OCI-LY1 (cell line): ENCODE results near the gene AMOTL1.
"Not testable (repeated sequence)": the region's sequence is repeated elsewhere in the genome, so short reads cannot be mapped to it uniquely, and the experiment has no call there.

Experiments used
- H2AFZ ChIP-seq: fragments of 200-600 bp; sonication (generic), shearing (Covaris generic); 2 replicates; pipeline ENCODE4 v1.6.0; 2014; ENCODE audit warnings: antibody characterized with exemption, mild to moderate bottlenecking, low read length
- H3F3A ChIP-seq: fragments of 200-600 bp; sonication (generic), shearing (Covaris generic); 2 replicates; pipeline ENCODE4 v1.6.0; 2014; ENCODE audit warnings: mild to moderate bottlenecking, antibody characterized with exemption, low read length, moderate library complexity; ENCODE audit not compliant: insufficient read depth
- H3K27ac ChIP-seq: fragments of 200-600 bp; sonication (generic); 2 replicates; pipeline ENCODE4 v1.5.1; 2014; ENCODE audit warnings: low read length, mixed run types, mild to moderate bottlenecking, low read depth; ENCODE audit not compliant: poor library complexity, severe bottlenecking
- H3K27me3 ChIP-seq: fragments of 200-600 bp; sonication (generic); 2 replicates; pipeline ENCODE4 v1.6.0; 2014; ENCODE audit warnings: antibody characterized with exemption, mild to moderate bottlenecking, low read length, moderate library complexity; ENCODE audit not compliant: insufficient read depth
- H3K36me3 ChIP-seq: fragments of 200-600 bp; sonication (generic); 2 replicates; pipeline ENCODE4 v1.6.1; 2014; ENCODE audit warnings: mild to moderate bottlenecking, antibody characterized with exemption, low read length, moderate library complexity, mixed read lengths; ENCODE audit not compliant: insufficient read depth
- H3K4me1 ChIP-seq: fragments of 200-600 bp; sonication (generic); 2 replicates; pipeline ENCODE4 v1.5.1; 2014; ENCODE audit warnings: mild to moderate bottlenecking, low read length, moderate library complexity; ENCODE audit not compliant: insufficient read depth, severe bottlenecking
- H3K4me2 ChIP-seq: fragments of 200-600 bp; sonication (generic), shearing (Covaris generic); 2 replicates; pipeline ENCODE4 v1.6.1; 2014; ENCODE audit warnings: low read length
- H3K4me3 ChIP-seq: fragments of 200-600 bp; sonication (generic); 2 replicates; pipeline ENCODE4 v1.5.1; 2014; ENCODE audit warnings: low read length, low read depth, mild to moderate bottlenecking, mixed read lengths; ENCODE audit not compliant: poor library complexity, severe bottlenecking
- H3K79me2 ChIP-seq: fragments of 200-600 bp; shearing (Covaris generic); 2 replicates; pipeline ENCODE4 v1.6.1; 2016; ENCODE audit warnings: mixed run types, low read length, mixed read lengths; ENCODE audit not compliant: insufficient read depth
- H3K9ac ChIP-seq: fragments of 200-600 bp; sonication (generic), shearing (Covaris generic); 2 replicates; pipeline ENCODE4 v1.6.1; 2014; ENCODE audit warnings: mild to moderate bottlenecking, low read length, mixed read lengths
- H3K9me2 ChIP-seq: fragments of 200-600 bp; sonication (generic), shearing (Covaris generic); 2 replicates; pipeline ENCODE4 v1.6.1; 2014; ENCODE audit warnings: low read depth, mild to moderate bottlenecking, low read length, mixed read lengths
- H3K9me3 ChIP-seq: fragments of 200-600 bp; shearing (Covaris generic); 2 replicates; pipeline ENCODE4 v1.6.1; 2014; ENCODE audit warnings: low read length, mixed read lengths
- H4K20me1 ChIP-seq: fragments of 200-600 bp; sonication (generic), shearing (Covaris generic); 2 replicates; pipeline ENCODE4 v1.6.0; 2016; ENCODE audit warnings: mild to moderate bottlenecking, low read length; ENCODE audit not compliant: insufficient read depth
- CTCF ChIP-seq: fragments of 200-600 bp; sonication (generic), shearing (Covaris generic); IDR thresholded peaks from 2 replicates; pipeline ENCODE4 v1.5.1; 2017; ENCODE audit warnings: mild to moderate bottlenecking, antibody characterized with exemption, low read length, moderate library complexity, mixed read lengths
- EZH2 ChIP-seq: fragments of 200-600 bp; sonication (generic), shearing (Covaris generic); IDR thresholded peaks from 2 replicates; pipeline ENCODE4 v1.8.0; 2017; ENCODE audit warnings: borderline replicate concordance, mixed run types, mild to moderate bottlenecking, antibody characterized with exemption, low read length, moderate library complexity, mixed read lengths

The AMOTL1 gene

GRCh38 chr11:94912806-94913205 is 144.7 kb downstream of the AMOTL1 start:
- Histone ChIP-seq H3K79me2 (no peaks in the 10 kb centered on the region), H3K27me3 (no peaks in the 10 kb centered on the region), H2AFZ (no peak overlapping the region), H3K4me3 (no peak overlapping the region), H3K4me2 (no peak overlapping the region), H3F3A (no peaks in the 10 kb centered on the region), H3K27ac (no peak overlapping the region), H3K9me2 (no peaks in the 10 kb centered on the region), H3K4me1 (no peaks in the 10 kb centered on the region), H3K9me3 (no peaks in the 10 kb centered on the region), H3K36me3 (no peaks in the 10 kb centered on the region), H4K20me1 (no peaks in the 10 kb centered on the region), H3K9ac (no peak overlapping the region)
- TF ChIP-seq CTCF (no peak), EZH2 (no peak)

GRCh38 chr11:94913718-94914394 is 145.7 kb downstream of the AMOTL1 start:
- not testable (repeated sequence) for H3K36me3 ChIP-seq, H3K9ac ChIP-seq, H3F3A ChIP-seq, H2AFZ ChIP-seq, H3K4me3 ChIP-seq, H3K9me2 ChIP-seq, H3K79me2 ChIP-seq, H3K27me3 ChIP-seq, H3K4me1 ChIP-seq, H4K20me1 ChIP-seq, H3K4me2 ChIP-seq, H3K9me3 ChIP-seq, H3K27ac ChIP-seq

- Histone ChIP-seq H3K27ac (no peak overlapping the region), H3F3A (no peaks in the 10 kb centered on the region), H3K27me3 (0 out of 2 replicates have a peak, but pooled peaks cover 4% of the 10 kb centered on the region), H3K9me3 (no peaks in the 10 kb centered on the region), H3K79me2 (no peaks in the 10 kb centered on the region), H3K9me2 (no peaks in the 10 kb centered on the region), H2AFZ (no peak overlapping the region), H3K4me2 (no peak overlapping the region), H3K4me3 (no peak overlapping the region), H4K20me1 (no peaks in the 10 kb centered on the region), H3K4me1 (no peaks in the 10 kb centered on the region), H3K36me3 (no peaks in the 10 kb centered on the region), H3K9ac (no peak overlapping the region)
- no peak for TF ChIP-seq EZH2
- TF ChIP-seq CTCF: no peak
These were observed 152.2 kb downstream of the AMOTL1 start for GRCh38 chr11:94920311-94920710.

- no peaks in the 10 kb centered on the region for H3K9me2 ChIP-seq
- no peak overlapping the region for H2AFZ ChIP-seq
- TF ChIP-seq EZH2 (no peak), CTCF (no peak)
- H3K27ac ChIP-seq: no peak overlapping the region
- no peaks in the 10 kb centered on the region for H3K4me1 ChIP-seq
- no peak overlapping the region for H3K4me3 ChIP-seq
- no peaks in the 10 kb centered on the region for H3K36me3 ChIP-seq
- H3K27me3 ChIP-seq: 0 out of 2 replicates have a peak, but pooled peaks cover 4% of the 10 kb centered on the region
- no peak overlapping the region for H3K9ac ChIP-seq
- H3K79me2 ChIP-seq: no peaks in the 10 kb centered on the region
- H4K20me1 ChIP-seq: no peaks in the 10 kb centered on the region
- H3K9me3 ChIP-seq: no peaks in the 10 kb centered on the region
- H3F3A ChIP-seq: no peaks in the 10 kb centered on the region
- H3K4me2 ChIP-seq: no peak overlapping the region
These were observed 154.3 kb downstream of the AMOTL1 start for GRCh38 chr11:94922321-94923003.
